Spleen (tissue), 7 donors: ENCODE results near the gene CLDN4.

Experiments used
- POLR2A ChIP-seq, 3 donors: fragments of 450-650 bp; IDR thresholded peaks; one replicate each; pipeline ENCODE4 v1.5.1; 2017; ENCODE audit warnings: antibody characterized with exemption in 3 of 3, mild to moderate bottlenecking in 1 of 3
- TF ChIP-seq, protein P1 (sequence below), 11 experiments: fragments of 200-600 bp in 7 of 11; fragments of 450-650 bp in 4 of 11; sonication (generic) in 4 of 11; IDR thresholded peaks in 8 of 11; conservative IDR thresholded peaks in 3 of 11; 1 replicate in 7 of 11; 2 replicates in 4 of 11; pipeline versions ENCODE4 v1.4.0 to v1.8.0; 2016 to 2021; ENCODE audit warnings: antibody characterized with exemption in 11 of 11, inconsistent platforms in 4 of 11, mild to moderate bottlenecking in 1 of 11
- donor health status: DM: no; HTN: no; CAD: no; lungs with moderate emphysema.
- donor health status: DM: no; HTN: no; CAD: no.
- donor health status: DM: no; HTN: no; CAD: no.

DNA sequence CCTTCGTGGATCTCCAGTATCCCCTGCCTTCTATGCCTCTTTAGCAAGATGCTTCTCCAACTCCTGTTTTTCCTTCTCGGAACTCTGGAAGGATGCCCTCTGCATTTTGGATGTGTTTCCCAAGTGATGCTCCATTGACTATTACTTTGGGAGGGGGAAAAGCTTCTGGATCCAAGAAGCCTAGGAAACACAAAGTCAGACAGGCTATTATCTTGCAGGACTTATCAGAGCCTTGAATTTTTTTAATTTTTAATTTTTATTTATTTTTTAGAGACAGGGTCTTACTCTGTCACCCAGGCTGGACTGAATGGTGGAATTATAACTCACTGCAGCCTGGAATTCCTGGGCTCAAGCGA is 51.2 kb downstream of the CLDN4 start:
- TF ChIP-seq, protein P1, sequence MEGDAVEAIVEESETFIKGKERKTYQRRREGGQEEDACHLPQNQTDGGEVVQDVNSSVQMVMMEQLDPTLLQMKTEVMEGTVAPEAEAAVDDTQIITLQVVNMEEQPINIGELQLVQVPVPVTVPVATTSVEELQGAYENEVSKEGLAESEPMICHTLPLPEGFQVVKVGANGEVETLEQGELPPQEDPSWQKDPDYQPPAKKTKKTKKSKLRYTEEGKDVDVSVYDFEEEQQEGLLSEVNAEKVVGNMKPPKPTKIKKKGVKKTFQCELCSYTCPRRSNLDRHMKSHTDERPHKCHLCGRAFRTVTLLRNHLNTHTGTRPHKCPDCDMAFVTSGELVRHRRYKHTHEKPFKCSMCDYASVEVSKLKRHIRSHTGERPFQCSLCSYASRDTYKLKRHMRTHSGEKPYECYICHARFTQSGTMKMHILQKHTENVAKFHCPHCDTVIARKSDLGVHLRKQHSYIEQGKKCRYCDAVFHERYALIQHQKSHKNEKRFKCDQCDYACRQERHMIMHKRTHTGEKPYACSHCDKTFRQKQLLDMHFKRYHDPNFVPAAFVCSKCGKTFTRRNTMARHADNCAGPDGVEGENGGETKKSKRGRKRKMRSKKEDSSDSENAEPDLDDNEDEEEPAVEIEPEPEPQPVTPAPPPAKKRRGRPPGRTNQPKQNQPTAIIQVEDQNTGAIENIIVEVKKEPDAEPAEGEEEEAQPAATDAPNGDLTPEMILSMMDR (IDR thresholded peaks at IDR 0.05 in 8 of 11, conservative IDR thresholded peaks at IDR 0.05 in 3 of 11) = no peak
- no peak for TF ChIP-seq POLR2A (IDR thresholded peaks at IDR 0.05)
